ENCODE results near the gene EIF5B.

GRCh38 chr2:99336804-99337112 is 431 bp upstream of the EIF5B start:
- TF ChIP-seq CTCF (conservative IDR thresholded peaks at IDR 0.05; ENCODE audit: low read depth, low read length) (no peak), EZH2 (IDR thresholded peaks at IDR 0.05; ENCODE audit: borderline replicate concordance, low read depth, low read length, poor library complexity, severe bottlenecking) (no peak)
